Measurements from ENCODE around the gene RNU1-4.
"Not testable (repeated sequence)": the region's sequence is repeated elsewhere in the genome, so short reads cannot be mapped to it uniquely, and the experiment has no call there.

Gene RNU1-4

DNA sequence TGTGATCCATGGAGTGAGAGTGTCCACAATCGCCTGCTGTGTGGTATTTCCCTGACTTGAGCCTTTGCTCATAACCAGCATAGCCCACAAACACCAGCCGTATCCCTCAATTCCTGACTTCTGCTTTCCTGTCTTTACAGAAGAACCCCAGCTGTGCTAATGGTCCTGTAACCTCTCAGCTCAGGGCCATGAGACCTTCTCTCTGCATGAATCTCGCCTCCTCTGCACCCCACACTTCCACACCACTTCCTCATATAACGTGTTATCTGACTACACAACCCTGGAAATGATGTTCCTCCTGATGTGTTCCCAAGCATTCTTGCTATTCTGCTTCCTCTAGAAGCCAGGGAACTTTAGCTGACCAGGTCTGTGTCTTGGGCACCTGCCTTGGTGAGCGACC, 41.3 kb downstream of the RNU1-4 start:
- not testable (repeated sequence) for H3K9ac ChIP-seq (ENCODE audit: low read depth, low read length); H3K4me1 ChIP-seq (ENCODE audit: insufficient read depth, low read length); H3K9me3 ChIP-seq (ENCODE audit: control insufficient read depth, insufficient read depth, low read length); H3K36me3 ChIP-seq (ENCODE audit: insufficient read depth, low read length)

DNA sequence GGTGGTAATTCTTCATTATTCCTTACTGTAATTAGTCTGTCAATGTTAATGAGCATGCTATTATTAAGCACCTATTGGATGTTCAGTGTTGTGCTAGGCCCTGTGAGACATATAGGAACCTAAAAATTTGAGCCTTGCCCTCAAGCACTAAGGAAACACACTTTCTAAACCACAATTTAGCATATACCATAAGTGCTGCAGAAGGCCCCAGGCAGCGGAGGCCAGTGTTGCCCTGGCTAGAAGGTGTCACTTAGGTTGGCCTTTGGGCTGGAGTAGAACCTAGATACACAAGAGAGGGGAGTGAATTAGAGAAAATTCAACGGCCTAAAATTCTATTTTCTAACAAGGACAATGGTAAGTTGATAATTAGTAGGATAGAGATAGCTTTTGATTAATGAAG, 44.6 kb downstream of the RNU1-4 start:
- H3K36me3 ChIP-seq (ENCODE audit: insufficient read depth, low read length); H3K4me1 ChIP-seq (ENCODE audit: insufficient read depth, low read length); H3K9ac ChIP-seq (ENCODE audit: low read depth, low read length); H3K9me3 ChIP-seq (ENCODE audit: control insufficient read depth, insufficient read depth, low read length): not testable (repeated sequence)

DNA sequence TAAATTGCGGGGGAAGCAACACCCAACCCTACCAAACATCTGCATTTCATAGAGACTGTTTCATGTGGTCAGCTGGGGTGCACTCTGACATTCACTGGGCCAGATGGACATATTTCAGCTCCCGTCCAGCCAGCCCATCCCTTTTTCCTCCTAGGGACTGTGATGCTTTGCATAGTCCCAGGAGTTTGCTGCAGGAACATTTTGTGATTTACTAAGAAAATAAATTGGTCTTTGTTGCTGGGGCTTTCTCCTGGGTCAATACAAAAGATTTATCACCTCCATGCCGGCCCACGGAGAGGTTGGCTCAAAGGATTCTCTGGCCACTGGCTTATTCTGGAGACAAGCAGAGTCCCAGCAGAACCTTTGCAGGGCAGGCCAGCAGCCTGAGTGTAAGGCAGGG, 46.0 kb downstream of the RNU1-4 start:
- not testable (repeated sequence) for H3K9ac ChIP-seq (ENCODE audit: low read depth, low read length); H3K9me3 ChIP-seq (ENCODE audit: control insufficient read depth, insufficient read depth, low read length); H3K4me1 ChIP-seq (ENCODE audit: insufficient read depth, low read length); H3K36me3 ChIP-seq (ENCODE audit: insufficient read depth, low read length)

DNA sequence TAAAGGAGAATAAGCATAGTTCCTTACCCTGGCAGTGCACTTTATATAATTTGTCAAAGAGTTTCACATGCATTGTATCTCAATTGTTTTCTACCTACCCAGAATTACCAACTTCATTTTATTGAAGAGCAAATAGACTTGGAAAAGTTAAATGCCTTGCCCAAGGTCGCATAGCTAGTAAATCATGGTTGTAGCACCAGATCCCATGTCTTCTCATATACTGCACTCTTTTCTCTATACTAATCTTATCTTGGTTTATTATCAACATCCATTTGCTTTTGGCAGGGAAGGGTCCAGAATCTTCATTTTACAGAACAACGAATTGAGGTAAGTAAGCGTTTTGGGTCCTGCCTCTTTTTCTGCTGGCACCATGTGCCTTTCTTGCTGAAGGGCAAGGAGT, 46.9 kb downstream of the RNU1-4 start:
- not testable (repeated sequence) for H3K9ac ChIP-seq (ENCODE audit: low read depth, low read length); H3K9me3 ChIP-seq (ENCODE audit: control insufficient read depth, insufficient read depth, low read length); H3K4me1 ChIP-seq (ENCODE audit: insufficient read depth, low read length); H3K36me3 ChIP-seq (ENCODE audit: insufficient read depth, low read length)

DNA sequence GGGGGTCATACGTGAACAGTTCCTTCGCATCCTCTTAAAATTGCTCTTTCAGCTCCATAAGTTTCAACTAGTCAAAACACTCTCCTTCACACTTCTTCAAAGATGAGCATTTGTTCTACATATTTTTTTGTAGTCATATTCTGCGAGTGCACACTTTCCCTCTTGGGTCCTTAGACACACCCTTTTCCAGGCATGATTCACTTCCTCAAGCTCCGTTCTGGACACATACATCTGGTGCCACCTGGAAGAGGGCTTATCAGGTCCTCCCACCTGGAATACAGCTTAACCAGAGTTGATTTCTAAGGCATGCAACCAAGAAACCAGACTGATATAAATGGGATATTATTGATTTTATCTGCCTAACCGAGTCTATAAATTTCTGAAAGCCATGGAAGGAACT, 47.4 kb downstream of the RNU1-4 start:
- H3K4me1 ChIP-seq (ENCODE audit: insufficient read depth, low read length); H3K36me3 ChIP-seq (ENCODE audit: insufficient read depth, low read length); H3K9ac ChIP-seq (ENCODE audit: low read depth, low read length); H3K9me3 ChIP-seq (ENCODE audit: control insufficient read depth, insufficient read depth, low read length): not testable (repeated sequence)

Measured in ES-I3 (cell line).